Endothelial cell of umbilical vein (primary cell): ENCODE results near the gene SLC29A3. TPM values are rescaled to one million over a fixed set of nuclear protein-coding genes. Genes with fewer than 3 reads are reported as not detected.
"Not testable (repeated sequence)": the region's sequence is repeated elsewhere in the genome, so short reads cannot be mapped to it uniquely, and the experiment has no call there.

Experiments used
- BruUV-seq: library from RNA; stranded (reverse); fragments of 400-500 nt; replicated peaks from 2 replicates; lab custom pipeline; 2021; lab: Mats Ljungman, UMichigan
- CTCF ChIA-PET: fragments of 300-600, 350-600 bp; sonication (Branson Sonifier 250); formaldehyde crosslinking; loops from one replicate; lab custom pipeline; 2021; ENCODE audit warnings: antibody characterized with exemption, inconsistent platforms; lab: Charles Lee
- POLR2A ChIA-PET: fragments of 300-600, 350-600 bp; sonication (Branson Sonifier 250); formaldehyde crosslinking; loops from one replicate; lab custom pipeline; 2021; ENCODE audit warnings: antibody characterized with exemption, inconsistent platforms; lab: Charles Lee
- DNase-seq: peaks from one replicate; pipeline ENCODE4 v3.0.0-alpha.2; 2011; ENCODE audit warnings: low read depth, low spot score
- FAIRE-seq: peaks from 2 replicates; lab custom pipeline; 2011; peaks lifted over from hg19 to GRCh38; lab: Jason Lieb, UNC
- H2AFZ ChIP-seq: 2 replicates; pipeline ENCODE4 v1.6.0; 2012; ENCODE audit warnings: low read depth, low read length, control low read depth, inconsistent platforms
- H3K27ac ChIP-seq: 2 replicates; pipeline ENCODE4 v1.5.1; 2011; ENCODE audit warnings: low read depth, mild to moderate bottlenecking, control low read depth, low read length, moderate library complexity; ENCODE audit not compliant: insufficient read depth
- H3K27me3 ChIP-seq, 2 experiments: 2 replicates each; pipeline versions ENCODE4 v1.6.0 to v1.6.1; 2011; ENCODE audit warnings: low read length in 2 of 2, mixed read lengths in 1 of 2; ENCODE audit not compliant: control insufficient read depth in 2 of 2, insufficient read depth in 2 of 2
- H3K36me3 ChIP-seq, 2 experiments: 2 replicates in 1 of 2; 3 replicates in 1 of 2; pipeline ENCODE4 v1.5.1; 2011; ENCODE audit warnings: low read length in 2 of 2, mild to moderate bottlenecking in 1 of 2, moderate library complexity in 1 of 2; ENCODE audit not compliant: control insufficient read depth in 2 of 2, insufficient read depth in 2 of 2; ENCODE audit errors: extremely low read depth in 1 of 2
- H3K4me1 ChIP-seq: 3 replicates; pipeline ENCODE4 v1.5.1; 2011; ENCODE audit warnings: mild to moderate bottlenecking, low read length; ENCODE audit not compliant: control insufficient read depth, insufficient read depth; ENCODE audit errors: extremely low read depth
- H3K4me2 ChIP-seq: 2 replicates; pipeline ENCODE4 v1.6.1; 2011; ENCODE audit warnings: low read length, control low read depth, mixed read lengths; ENCODE audit not compliant: insufficient read depth
- H3K4me3 ChIP-seq, 3 experiments: fragments of 200-600 bp in 1 of 3; sonication (generic), shearing (Covaris generic) in 1 of 3; replicated peaks in 1 of 3; 2 replicates each; pipeline ENCODE4 v1.5.1; 2011 to 2016; ENCODE audit warnings: control low read depth in 3 of 3, low read length in 3 of 3, mild to moderate bottlenecking in 2 of 3, inconsistent platforms in 1 of 3, low read depth in 1 of 3, moderate library complexity in 1 of 3; ENCODE audit not compliant: insufficient read depth in 1 of 3
- H3K79me2 ChIP-seq: 2 replicates; pipeline ENCODE4 v1.6.0; 2012; ENCODE audit warnings: low read length, inconsistent platforms; ENCODE audit not compliant: control insufficient read depth, insufficient read depth
- H3K9ac ChIP-seq: replicated peaks from 2 replicates; pipeline ENCODE3; 2011; ENCODE audit warnings: low read length, control low read depth; ENCODE audit not compliant: insufficient read depth; ENCODE audit errors: extremely low read depth
- H3K9me1 ChIP-seq: replicated peaks from 3 replicates; pipeline ENCODE4 v1.6.0; 2011; ENCODE audit warnings: mild to moderate bottlenecking, low read length; ENCODE audit not compliant: control insufficient read depth, insufficient read depth; ENCODE audit errors: extremely low read depth
- H3K9me3 ChIP-seq: replicated peaks from 2 replicates; pipeline ENCODE4 v1.5.1; 2012; ENCODE audit warnings: low read length, inconsistent platforms; ENCODE audit not compliant: control insufficient read depth, insufficient read depth
- H4K20me1 ChIP-seq: replicated peaks from 2 replicates; pipeline ENCODE3; 2011; ENCODE audit warnings: mild to moderate bottlenecking, low read length; ENCODE audit not compliant: control insufficient read depth, insufficient read depth; ENCODE audit errors: extremely low read depth
- CTCF ChIP-seq, 2 donors: IDR thresholded peaks; 1 replicate in 1 of 2; 2 replicates in 1 of 2; pipeline ENCODE4 v1.5.1; 2011; ENCODE audit warnings: low read length in 2 of 2, mild to moderate bottlenecking in 2 of 2, moderate library complexity in 2 of 2, control low read depth in 1 of 2, inconsistent platforms in 1 of 2, low read depth in 1 of 2; ENCODE audit not compliant: insufficient read depth in 1 of 2; ENCODE audit errors: extremely low read depth in 1 of 2
- EZH2 ChIP-seq: IDR thresholded peaks from 2 replicates; pipeline ENCODE4 v1.6.1; 2012; ENCODE audit warnings: borderline replicate concordance, low read depth, mild to moderate bottlenecking, moderate library complexity, low read length, inconsistent platforms; ENCODE audit not compliant: severe bottlenecking
- FOS ChIP-seq: IDR thresholded peaks from 2 replicates; pipeline ENCODE4 v1.6.1; 2011; ENCODE audit warnings: mild to moderate bottlenecking, low read length, moderate library complexity, borderline replicate concordance; ENCODE audit not compliant: insufficient read depth
- GATA2 ChIP-seq: IDR thresholded peaks from 2 replicates; pipeline ENCODE4 v1.7.0; 2011; ENCODE audit warnings: low read depth, mild to moderate bottlenecking, moderate library complexity, mixed read lengths, low read length; ENCODE audit not compliant: insufficient read length, insufficient read depth
- JUN ChIP-seq: IDR thresholded peaks from 2 replicates; pipeline ENCODE4 v1.6.1; 2011; ENCODE audit warnings: borderline replicate concordance, low read depth; ENCODE audit not compliant: insufficient read length, insufficient read depth
- MYC ChIP-seq: IDR thresholded peaks from one replicate; pipeline ENCODE4 v1.6.1; 2011; ENCODE audit warnings: mild to moderate bottlenecking, low read depth, low read length
- POLR2A ChIP-seq: IDR thresholded peaks from 2 replicates; pipeline ENCODE4 v1.6.1; 2012; ENCODE audit warnings: low read depth, mild to moderate bottlenecking, control low read depth, low read length
- POLR2AphosphoS5 ChIP-seq: IDR thresholded peaks from 2 replicates; pipeline ENCODE4 v1.6.1; 2012; ENCODE audit warnings: low read depth, mild to moderate bottlenecking, control low read depth, low read length, moderate library complexity; ENCODE audit not compliant: insufficient read depth
- dilution Hi-C: fragments of 300-500 bp; cut with MboI; formaldehyde crosslinking; loops from one replicate; pipeline ENCODE4 v1.15.0; 2019; ENCODE audit warnings: low sequenced_read_pairs; ENCODE audit not compliant: extremely low pct_ligation_motif_present
- intact Hi-C: fragments of 100-400 bp; cut with micrococcal nuclease; formaldehyde crosslinking; loops from one replicate; pipeline ENCODE4 v1.10.0; 2022
- polyA plus RNA-seq, 4 experiments: library from polyadenylated mRNA; depleted of rRNA in 3 of 4; stranded (reverse) in 3 of 4; unstranded in 1 of 4; fragments of >200 nt; gene quantifications; 2 replicates each; pipeline versions ENCODE4 v1.2.1 to v1.2.3, GENCODE V29; 2011 to 2012; ENCODE audit warnings: missing spikeins in 1 of 4
- total RNA-seq: library from RNA; stranded (reverse); gene quantifications from 2 replicates; pipeline ENCODE4 v1.2.3, GENCODE V29; 2021
- TF ChIP-seq, protein P1 (sequence below): IDR thresholded peaks from 2 replicates; pipeline ENCODE4 v1.6.1; 2011; ENCODE audit not compliant: insufficient read depth, insufficient read length

SLC29A3 gene
- total and polyA plus RNA-seq, 2 donors (not counting 3 experiments of a cell fraction or from before 2014, with no cell fraction given) = 5.0 to 9.1 TPM

GRCh38 chr10:71296086-71296485 lies 23.0 kb upstream of the SLC29A3 start:
- Histone ChIP-seq H3K9me1 (no peaks in the 10 kb centered on the region), H3K79me2 (no peaks in the 10 kb centered on the region), H3K9me3 (no peaks in the 10 kb centered on the region), H3K4me1 (no peaks in the 10 kb centered on the region), H3K4me2 (no peak overlapping the region), H3K4me3 (no peak overlapping the region), H3K27me3 (no peaks in the 10 kb centered on the region), H3K9ac (no peak overlapping the region), H4K20me1 (no peaks in the 10 kb centered on the region), H2AFZ (no peak overlapping the region), H3K36me3 (no peaks in the 10 kb centered on the region), H3K27ac (no peak overlapping the region)
- no TSS peak for BruUV-seq
- intact Hi-C loops (no loop called here), dilution Hi-C loops (no loop called here)
- CTCF ChIA-PET = no interaction called here
- no peak for TF ChIP-seq EZH2
- TF ChIP-seq POLR2AphosphoS5 = no peak
- TF ChIP-seq GATA2 = no peak
- no peak for TF ChIP-seq MYC
- no peak for TF ChIP-seq CTCF (IDR thresholded peaks at IDR 0.05; ENCODE audit: extremely low read depth in 1 of 2, insufficient read depth in 1 of 2, low read depth in 1 of 2, low read length in 2 of 2)
- TF ChIP-seq POLR2A = no peak
- TF ChIP-seq, protein P1, sequence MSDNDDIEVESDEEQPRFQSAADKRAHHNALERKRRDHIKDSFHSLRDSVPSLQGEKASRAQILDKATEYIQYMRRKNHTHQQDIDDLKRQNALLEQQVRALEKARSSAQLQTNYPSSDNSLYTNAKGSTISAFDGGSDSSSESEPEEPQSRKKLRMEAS = no peak
- no peak for TF ChIP-seq FOS
- TF ChIP-seq JUN = no peak
- POLR2A ChIA-PET = no interaction called here
- FAIRE-seq (no peak), DNase-seq (no peak)

DNA sequence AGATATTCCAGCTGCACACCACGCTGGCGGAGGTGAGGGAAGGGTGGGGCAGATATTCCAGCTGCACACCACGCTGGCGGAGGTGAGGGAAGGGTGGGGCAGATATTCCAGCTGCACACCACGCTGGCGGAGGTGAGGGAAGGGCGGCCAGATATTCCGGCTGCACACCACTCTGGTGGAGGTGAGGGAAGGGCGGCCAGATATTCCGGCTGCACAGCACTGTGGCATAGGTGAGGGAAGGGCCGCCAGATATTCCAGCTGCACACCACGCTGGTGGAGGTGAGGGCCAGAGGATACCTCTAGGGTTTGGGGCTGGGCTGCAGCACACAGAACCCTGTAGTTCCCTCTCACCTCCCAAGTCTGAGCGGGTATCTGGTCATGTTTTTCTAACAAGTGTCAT lies 22.2 kb upstream of the SLC29A3 start:
- BruUV-seq, H3K4me1 ChIP-seq, H4K20me1 ChIP-seq, H3K9me3 ChIP-seq, H3K4me2 ChIP-seq, dilution Hi-C loops, H3K27me3 ChIP-seq, POLR2A ChIA-PET, H3K27ac ChIP-seq, DNase-seq, H3K9ac ChIP-seq, intact Hi-C loops, H3K79me2 ChIP-seq, H2AFZ ChIP-seq, H3K36me3 ChIP-seq, CTCF ChIA-PET, H3K9me1 ChIP-seq, FAIRE-seq, H3K4me3 ChIP-seq: not testable (repeated sequence)
